WI38 (cell line): ENCODE measurements around the gene C7orf33.

Source experiments
- H3K4me3 ChIP-seq: 2 replicates; pipeline ENCODE4 v1.5.1; 2011; ENCODE audit warnings: low read depth, mild to moderate bottlenecking, control low read depth, low read length
- TF ChIP-seq, protein P1 (sequence below): IDR thresholded peaks from 2 replicates; pipeline ENCODE4 v1.5.1; 2012; ENCODE audit warnings: low read depth, mild to moderate bottlenecking, control low read depth, low read length

The C7orf33 gene

GRCh38 chr7:148652773-148653172 is 62.2 kb downstream of the C7orf33 start:
- TF ChIP-seq, protein P1, sequence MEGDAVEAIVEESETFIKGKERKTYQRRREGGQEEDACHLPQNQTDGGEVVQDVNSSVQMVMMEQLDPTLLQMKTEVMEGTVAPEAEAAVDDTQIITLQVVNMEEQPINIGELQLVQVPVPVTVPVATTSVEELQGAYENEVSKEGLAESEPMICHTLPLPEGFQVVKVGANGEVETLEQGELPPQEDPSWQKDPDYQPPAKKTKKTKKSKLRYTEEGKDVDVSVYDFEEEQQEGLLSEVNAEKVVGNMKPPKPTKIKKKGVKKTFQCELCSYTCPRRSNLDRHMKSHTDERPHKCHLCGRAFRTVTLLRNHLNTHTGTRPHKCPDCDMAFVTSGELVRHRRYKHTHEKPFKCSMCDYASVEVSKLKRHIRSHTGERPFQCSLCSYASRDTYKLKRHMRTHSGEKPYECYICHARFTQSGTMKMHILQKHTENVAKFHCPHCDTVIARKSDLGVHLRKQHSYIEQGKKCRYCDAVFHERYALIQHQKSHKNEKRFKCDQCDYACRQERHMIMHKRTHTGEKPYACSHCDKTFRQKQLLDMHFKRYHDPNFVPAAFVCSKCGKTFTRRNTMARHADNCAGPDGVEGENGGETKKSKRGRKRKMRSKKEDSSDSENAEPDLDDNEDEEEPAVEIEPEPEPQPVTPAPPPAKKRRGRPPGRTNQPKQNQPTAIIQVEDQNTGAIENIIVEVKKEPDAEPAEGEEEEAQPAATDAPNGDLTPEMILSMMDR, result no peak
- no peak overlapping the region for H3K4me3 ChIP-seq

DNA sequence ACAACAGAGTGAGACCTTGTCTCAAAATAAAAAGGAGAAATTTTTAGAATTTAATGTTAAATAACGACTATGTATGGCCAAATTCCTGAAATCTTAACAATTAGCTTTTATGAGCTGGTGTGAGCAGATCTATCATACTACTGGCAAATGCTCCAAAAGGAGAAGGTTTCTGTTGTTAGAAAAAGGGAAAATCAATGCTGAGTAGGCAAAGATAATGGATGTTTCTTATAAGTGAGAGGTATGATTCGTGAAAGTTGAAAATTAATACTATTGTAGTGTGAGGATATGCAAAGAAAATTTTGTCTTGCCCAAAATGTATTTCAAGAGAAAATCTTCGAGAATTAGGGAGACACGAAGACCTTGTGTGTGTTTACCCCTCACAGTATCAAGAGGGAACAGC is 67.4 kb downstream of the C7orf33 start:
- TF ChIP-seq, protein P1, result no peak

DNA sequence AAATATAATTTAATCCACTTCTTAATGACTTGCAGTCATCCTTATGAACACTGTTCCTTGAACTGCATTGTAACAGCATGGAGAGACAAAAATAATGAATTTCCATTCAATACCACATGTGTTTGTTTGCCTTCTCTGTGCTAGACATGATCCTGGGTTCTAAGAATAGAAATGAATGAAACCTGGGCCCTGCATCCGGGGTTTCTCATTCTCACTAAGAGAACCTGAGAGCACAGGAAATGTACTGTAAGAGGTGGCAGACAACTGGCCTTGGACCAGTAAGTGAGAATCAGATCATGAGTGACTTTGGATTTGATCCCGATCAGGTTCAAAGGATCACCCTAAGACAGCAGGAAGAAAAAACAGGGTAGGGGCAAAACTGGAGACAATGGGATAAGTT is 70.9 kb downstream of the C7orf33 start:
- TF ChIP-seq, protein P1, result no peak
- H3K4me3 ChIP-seq, result no peak overlapping the region

More for the DNA sequence above, 67.4 kb downstream of the C7orf33 start:
- H3K4me3 ChIP-seq, result no peak overlapping the region

DNA sequence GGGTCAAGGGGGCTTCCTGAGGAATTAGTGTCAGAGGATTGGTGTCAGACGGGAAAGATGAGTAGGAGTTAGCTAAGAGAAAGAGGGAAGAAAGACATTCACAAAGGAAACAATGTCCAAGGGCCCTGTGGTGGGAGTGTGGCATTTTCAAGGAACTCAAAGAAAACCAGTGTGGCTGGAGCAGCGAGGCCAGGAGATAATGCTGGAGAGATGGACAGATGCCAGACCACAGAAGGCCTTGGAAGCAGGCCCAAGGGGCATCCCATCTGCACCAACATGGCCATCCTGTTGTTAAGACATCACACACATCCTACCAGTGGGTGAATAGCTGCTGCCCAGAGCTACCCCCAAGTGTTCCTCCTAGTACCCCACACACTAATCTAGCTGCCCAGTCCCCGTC is 72.1 kb downstream of the C7orf33 start:
- no peak overlapping the region for H3K4me3 ChIP-seq
- TF ChIP-seq, protein P1, result no peak

DNA sequence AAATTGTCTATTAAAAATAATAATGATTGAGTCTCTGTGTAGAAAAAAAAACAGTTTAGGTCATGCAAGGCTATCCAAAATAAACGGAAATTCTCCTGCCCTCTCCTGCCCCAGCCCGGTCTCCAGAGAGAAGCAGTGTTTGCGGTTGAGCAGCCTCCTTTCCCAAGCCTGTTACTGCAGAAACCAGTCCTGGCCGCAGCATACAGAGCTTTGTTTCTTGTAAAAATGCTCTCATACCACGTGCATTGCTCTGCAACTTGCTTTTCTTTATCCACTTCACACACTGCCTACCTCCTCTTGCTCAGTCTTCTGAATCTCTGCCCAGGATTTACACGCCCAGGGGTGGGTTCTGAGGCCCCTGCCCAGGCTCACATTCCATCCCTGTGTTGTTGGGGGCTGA is 73.8 kb downstream of the C7orf33 start:
- H3K4me3 ChIP-seq, result no peak overlapping the region
- TF ChIP-seq, protein P1, result no peak

DNA sequence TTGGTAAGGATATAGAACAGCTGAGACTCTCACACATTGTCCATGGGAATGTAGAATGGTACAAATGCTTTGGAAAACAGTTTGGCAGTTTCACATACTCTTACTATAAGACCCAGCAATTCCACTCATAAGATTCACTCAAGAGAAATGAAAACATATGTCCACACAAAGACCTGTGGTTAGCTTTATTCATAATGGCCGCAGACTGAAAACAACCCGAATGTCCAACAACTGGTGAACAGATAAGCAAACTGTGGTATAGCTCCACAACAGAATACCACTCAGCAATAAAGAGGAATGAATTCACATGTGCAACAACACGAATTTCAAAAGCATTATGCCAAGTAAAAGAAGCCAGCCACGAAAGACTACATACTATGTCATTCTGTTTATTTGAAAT is 74.7 kb downstream of the C7orf33 start:
- TF ChIP-seq, protein P1, result no peak
- H3K4me3 ChIP-seq, result no peak overlapping the region
